Right atrium auricular region (tissue), 2 donors: ENCODE measurements around the gene WNK1. TPM values are rescaled to one million over a fixed set of nuclear protein-coding genes. Genes with fewer than 3 reads are reported as not detected.
"Not testable (repeated sequence)": the region's sequence is repeated elsewhere in the genome, so short reads cannot be mapped to it uniquely, and the experiment has no call there.

Source experiments
- DNase-seq: peaks from one replicate; pipeline ENCODE4 v3.0.0-alpha.2; 2019; ENCODE audit warnings: low spot score
- H3K27ac ChIP-seq, 2 donors: fragments of 200-600 bp; sonication (generic); 1 replicate in 1 of 2; 2 replicates in 1 of 2; pipeline ENCODE4 v1.5.1; 2016 to 2019
- H3K27me3 ChIP-seq, 2 donors: fragments of 200-600 bp; sonication (generic); one replicate each; pipeline versions ENCODE4 v1.5.1 to v1.6.0; 2017 to 2019
- H3K36me3 ChIP-seq: fragments of 200-600 bp; sonication (generic); one replicate; pipeline ENCODE4 v1.5.1; 2016
- H3K4me1 ChIP-seq, 2 donors: fragments of 200-600 bp; sonication (generic); one replicate each; pipeline versions ENCODE4 v1.5.1 to v1.6.0; 2017 to 2019
- H3K4me3 ChIP-seq, 2 donors: fragments of 200-600 bp; sonication (generic); 1 replicate in 1 of 2; 2 replicates in 1 of 2; pipeline ENCODE4 v1.5.1; 2017 to 2019; ENCODE audit warnings: mild to moderate bottlenecking in 1 of 2, moderate library complexity in 1 of 2
- H3K9me3 ChIP-seq, 2 donors: fragments of 200-600 bp; sonication (generic); one replicate each; pipeline ENCODE4 v1.5.1; 2019
- total RNA-seq, 2 donors: library from RNA; depleted of rRNA; stranded (reverse); fragments of >200 nt; gene quantifications; one replicate each; pipeline ENCODE4 v1.1.0, GENCODE V29; 2016
- TF ChIP-seq, protein P1 (sequence below), 2 donors: fragments of 200-600 bp; sonication (generic); IDR thresholded peaks; one replicate each; pipeline ENCODE4 v1.5.1; 2019; ENCODE audit warnings: antibody characterized with exemption in 2 of 2

WNK1 gene
- 100 to 1,000 TPM; 195 to 215 TPM for total RNA-seq

DNA sequence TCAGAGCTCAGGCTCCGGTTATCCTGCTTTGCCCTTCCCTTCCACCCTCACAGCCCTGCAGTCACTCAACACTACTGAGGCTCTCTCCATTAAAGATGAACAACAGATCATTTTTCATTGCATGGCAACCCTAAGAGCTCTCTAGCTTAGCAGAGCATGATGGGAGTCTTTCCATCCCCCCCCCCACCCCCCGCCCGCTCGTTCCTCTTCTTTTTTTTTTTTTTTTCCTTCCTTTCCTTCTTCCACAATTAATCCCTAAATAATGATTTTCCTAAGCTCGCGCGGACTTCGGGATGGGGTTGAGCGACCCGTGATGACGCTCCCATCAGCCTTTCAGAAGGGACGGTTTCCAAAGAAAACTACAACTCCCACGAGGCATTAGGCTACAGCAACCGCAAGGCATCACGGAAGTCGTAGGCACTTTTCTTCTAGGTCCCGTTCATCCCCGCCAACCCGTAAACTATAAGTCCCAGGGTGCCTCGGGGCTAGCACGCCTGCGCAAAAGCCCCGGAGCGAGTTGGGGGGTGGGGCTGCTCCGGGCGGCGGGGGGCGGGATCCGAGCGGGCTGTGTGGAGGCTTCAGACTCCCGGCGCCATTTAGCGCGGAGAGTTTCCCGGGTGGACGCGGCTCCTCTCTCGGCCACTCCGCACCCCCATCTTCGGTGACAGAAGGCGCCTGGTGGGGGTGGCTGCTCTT lies at the start of gene WNK1:
WNK1 (plus strand) TSS at position 581 of the 696 bp plus-strand sequence. CDS start 987 bp downstream, outside the sequence.
- Histone ChIP-seq H3K9me3 (no peaks in the 10 kb centered on the region), H3K36me3 (no peaks in the 10 kb centered on the region), H3K4me3 (peak within 1 kb of the TSS; percentile 87 to 88), H3K27me3 (no peaks in the 10 kb centered on the region), H3K27ac (peak within 1 kb of the TSS; percentile 99), H3K4me1 (peaks cover 0 to 18% of the 10 kb centered on the region in 2 donors)
- DNase-seq, result peak; percentile 98
- TF ChIP-seq, protein P1, sequence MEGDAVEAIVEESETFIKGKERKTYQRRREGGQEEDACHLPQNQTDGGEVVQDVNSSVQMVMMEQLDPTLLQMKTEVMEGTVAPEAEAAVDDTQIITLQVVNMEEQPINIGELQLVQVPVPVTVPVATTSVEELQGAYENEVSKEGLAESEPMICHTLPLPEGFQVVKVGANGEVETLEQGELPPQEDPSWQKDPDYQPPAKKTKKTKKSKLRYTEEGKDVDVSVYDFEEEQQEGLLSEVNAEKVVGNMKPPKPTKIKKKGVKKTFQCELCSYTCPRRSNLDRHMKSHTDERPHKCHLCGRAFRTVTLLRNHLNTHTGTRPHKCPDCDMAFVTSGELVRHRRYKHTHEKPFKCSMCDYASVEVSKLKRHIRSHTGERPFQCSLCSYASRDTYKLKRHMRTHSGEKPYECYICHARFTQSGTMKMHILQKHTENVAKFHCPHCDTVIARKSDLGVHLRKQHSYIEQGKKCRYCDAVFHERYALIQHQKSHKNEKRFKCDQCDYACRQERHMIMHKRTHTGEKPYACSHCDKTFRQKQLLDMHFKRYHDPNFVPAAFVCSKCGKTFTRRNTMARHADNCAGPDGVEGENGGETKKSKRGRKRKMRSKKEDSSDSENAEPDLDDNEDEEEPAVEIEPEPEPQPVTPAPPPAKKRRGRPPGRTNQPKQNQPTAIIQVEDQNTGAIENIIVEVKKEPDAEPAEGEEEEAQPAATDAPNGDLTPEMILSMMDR (IDR thresholded peaks at IDR 0.05), result no peak

DNA sequence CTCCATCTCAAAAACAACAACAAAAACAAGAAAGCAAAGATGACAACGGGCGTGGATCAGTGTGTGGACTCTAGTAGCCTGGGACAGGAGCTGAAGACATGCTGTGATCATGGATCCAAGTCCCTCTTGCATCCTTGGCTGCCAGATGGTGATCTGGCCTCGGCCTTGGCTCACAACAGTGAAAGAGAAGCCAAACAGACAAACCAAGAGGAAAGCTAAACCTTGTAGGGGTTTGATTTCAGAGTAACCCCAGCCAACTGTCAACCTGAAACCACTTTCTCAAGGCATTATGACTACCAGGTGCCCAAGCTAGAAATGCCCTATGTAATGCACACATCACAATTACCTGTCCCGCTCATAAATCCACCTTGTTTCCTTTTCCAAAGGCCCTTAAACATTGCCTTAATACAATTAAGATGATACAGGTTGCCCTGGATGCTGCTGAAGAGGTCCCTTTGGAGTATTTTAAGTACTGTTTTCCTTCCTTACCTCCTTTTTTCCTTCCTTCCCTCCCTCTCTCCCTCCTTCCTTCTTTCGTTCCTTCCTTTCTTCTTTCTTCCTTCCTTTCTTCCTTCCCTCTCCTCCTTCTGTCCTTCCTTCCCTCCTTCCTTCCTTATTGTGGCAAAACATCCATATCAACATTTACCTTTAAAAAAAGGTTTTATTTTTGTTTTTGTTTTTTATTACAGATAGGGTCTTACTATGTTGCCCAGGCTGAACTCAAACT lies 47.7 kb upstream of the WNK1 start:
- no peaks in the 10 kb centered on the region for H3K36me3 ChIP-seq
- no peaks in the 10 kb centered on the region for H3K4me1 ChIP-seq
- no peak overlapping the region for H3K27ac ChIP-seq
- no peaks in the 10 kb centered on the region for H3K27me3 ChIP-seq
- no peak for DNase-seq
- H3K4me3 ChIP-seq, result no peak overlapping the region
- TF ChIP-seq, protein P1 (IDR thresholded peaks at IDR 0.05), result no peak
- no peaks in the 10 kb centered on the region for H3K9me3 ChIP-seq

DNA sequence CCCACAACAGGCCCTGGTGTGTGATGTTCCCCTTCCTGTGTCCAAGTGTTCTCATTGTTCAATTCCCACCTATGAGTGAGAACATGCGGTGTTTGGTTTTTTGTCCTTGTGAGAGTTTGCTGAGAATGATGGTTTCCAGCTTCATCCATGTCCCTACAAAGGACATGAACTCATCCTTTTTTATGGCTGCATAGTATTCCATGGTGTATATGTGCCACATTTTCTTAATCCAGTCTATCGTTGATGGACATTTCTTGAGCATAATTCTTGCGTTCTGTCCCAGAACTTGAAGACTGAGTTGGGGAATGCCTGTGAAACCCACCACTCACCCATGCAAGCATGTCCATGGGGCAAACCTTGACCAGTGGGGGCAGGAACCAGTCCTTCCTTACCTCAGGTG lies 44.3 kb upstream of the WNK1 start:
- H3K9me3 ChIP-seq, H3K4me1 ChIP-seq: not testable (repeated sequence)

DNA sequence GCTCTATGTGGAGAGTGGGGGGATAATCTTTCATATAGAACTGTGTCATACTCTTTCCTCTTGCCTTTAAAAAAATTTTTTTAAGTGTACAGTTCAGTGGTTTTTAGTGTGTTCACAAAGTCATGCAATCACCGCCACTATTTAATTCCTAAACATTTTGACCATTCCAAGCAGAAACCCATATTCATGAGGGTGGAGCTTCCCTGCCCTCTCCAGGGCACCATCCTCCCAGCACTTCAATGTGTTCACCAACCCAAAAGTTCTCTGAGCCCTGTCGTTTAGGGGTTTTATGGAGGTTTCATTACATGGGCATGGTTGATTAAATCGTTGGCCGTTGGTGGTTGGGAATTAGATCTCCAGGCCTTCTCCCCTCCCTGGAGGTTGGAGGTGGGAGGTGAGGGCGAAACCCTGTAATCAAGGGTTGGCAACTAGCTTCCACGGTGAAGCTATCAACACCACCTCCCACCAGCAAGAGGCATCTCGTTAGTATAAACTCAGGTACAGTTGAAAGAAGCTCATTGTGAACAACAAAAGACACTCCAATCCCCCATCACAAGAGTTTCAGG lies 42.8 kb upstream of the WNK1 start:
- no peak for DNase-seq
- TF ChIP-seq, protein P1 (IDR thresholded peaks at IDR 0.05), result no peak
- Histone ChIP-seq H3K27me3 (no peaks in the 10 kb centered on the region), H3K4me1 (peaks cover 0 to 10% of the 10 kb centered on the region in 2 donors), H3K9me3 (no peaks in the 10 kb centered on the region), H3K4me3 (no peak overlapping the region), H3K27ac (no peak overlapping the region), H3K36me3 (no peaks in the 10 kb centered on the region)

More for the DNA sequence above, 44.3 kb upstream of the WNK1 start:
- not testable (repeated sequence) for H3K36me3 ChIP-seq, H3K27ac ChIP-seq, H3K27me3 ChIP-seq, DNase-seq, H3K4me3 ChIP-seq

DNA sequence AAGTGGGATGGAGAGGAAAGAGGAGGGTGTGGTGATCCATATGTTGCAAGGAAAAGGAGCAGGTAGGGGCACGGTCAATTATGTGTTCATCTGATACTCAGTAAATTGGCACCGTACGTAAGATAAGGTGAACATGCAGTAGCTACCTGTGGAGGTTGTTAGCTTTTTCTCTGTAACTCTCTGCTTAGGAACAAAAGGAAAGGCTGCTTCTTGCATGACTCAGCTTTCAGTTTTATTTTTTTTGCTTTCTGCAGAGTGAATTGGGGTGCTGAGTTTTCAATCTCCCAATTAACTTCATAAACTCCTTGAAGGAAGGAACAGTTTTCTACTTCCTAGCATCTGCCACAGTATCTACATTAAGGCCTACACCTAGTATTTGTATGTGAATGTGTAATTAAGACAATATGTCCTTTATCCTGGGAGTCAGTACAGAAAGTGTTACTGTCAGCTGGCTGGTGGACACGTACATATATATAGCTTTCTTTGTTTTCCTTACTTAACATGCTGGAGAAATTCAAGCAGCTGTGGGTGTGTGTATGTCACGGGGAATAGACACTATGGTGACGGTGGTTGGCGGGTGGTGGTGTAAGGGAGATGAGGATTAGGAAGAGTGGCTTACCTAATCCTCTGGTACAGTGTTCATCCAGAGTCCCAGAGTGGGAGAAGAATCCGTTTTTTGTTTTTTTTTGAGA lies 40.1 kb upstream of the WNK1 start:
- H3K27ac ChIP-seq, result peak overlapping the region; percentile 9 to 77

More for the DNA sequence above, 40.1 kb upstream of the WNK1 start:
- no peaks in the 10 kb centered on the region for H3K27me3 ChIP-seq
- TF ChIP-seq, protein P1 (IDR thresholded peaks at IDR 0.05), result no peak
- no peaks in the 10 kb centered on the region for H3K36me3 ChIP-seq
- no peak overlapping the region for H3K4me3 ChIP-seq
- DNase-seq, result no peak
- no peaks in the 10 kb centered on the region for H3K9me3 ChIP-seq
- H3K4me1 ChIP-seq, result peaks cover 0 to 10% of the 10 kb centered on the region in 2 donors
